ENCODE measurements around the gene NIT1.

DNA sequence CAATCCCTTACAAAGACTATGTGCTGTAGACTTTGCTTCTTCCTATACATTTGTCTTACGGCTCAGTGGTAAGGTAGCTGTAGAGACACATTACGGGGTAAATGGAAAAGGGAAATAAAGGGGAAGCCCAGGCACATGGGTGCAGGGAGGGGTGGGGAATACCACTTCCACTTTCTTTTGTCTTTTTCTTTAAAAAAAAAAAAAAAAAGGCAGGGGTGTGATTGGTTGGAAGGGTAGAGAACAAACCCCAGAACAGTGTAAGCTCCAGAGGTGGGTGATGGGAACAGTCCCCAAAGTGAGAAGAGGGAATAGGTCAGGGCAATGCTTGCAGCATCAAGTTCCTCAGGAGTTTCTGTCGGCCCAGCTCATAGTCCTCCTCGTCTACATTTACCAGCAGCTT lies 3.9 kb downstream of the NIT1 start:
- TF ChIP-seq, protein P1, sequence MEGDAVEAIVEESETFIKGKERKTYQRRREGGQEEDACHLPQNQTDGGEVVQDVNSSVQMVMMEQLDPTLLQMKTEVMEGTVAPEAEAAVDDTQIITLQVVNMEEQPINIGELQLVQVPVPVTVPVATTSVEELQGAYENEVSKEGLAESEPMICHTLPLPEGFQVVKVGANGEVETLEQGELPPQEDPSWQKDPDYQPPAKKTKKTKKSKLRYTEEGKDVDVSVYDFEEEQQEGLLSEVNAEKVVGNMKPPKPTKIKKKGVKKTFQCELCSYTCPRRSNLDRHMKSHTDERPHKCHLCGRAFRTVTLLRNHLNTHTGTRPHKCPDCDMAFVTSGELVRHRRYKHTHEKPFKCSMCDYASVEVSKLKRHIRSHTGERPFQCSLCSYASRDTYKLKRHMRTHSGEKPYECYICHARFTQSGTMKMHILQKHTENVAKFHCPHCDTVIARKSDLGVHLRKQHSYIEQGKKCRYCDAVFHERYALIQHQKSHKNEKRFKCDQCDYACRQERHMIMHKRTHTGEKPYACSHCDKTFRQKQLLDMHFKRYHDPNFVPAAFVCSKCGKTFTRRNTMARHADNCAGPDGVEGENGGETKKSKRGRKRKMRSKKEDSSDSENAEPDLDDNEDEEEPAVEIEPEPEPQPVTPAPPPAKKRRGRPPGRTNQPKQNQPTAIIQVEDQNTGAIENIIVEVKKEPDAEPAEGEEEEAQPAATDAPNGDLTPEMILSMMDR (IDR thresholded peaks at IDR 0.05) = no peak
- no peak for TF ChIP-seq POLR2A (IDR thresholded peaks at IDR 0.05)

Data from adrenal gland (tissue), 5 donors.